ENCODE results near the gene NHLRC2. TPM values are rescaled to one million over a fixed set of nuclear protein-coding genes. Genes with fewer than 3 reads are reported as not detected.

NHLRC2 gene
- total RNA-seq, 6 experiments from 2014 or later = 24.0 to 27.4 (median 25.9) TPM

GRCh38 chr10:113895018-113895417 is 40.6 kb downstream of the NHLRC2 start:
- TF ChIP-seq, protein P1, sequence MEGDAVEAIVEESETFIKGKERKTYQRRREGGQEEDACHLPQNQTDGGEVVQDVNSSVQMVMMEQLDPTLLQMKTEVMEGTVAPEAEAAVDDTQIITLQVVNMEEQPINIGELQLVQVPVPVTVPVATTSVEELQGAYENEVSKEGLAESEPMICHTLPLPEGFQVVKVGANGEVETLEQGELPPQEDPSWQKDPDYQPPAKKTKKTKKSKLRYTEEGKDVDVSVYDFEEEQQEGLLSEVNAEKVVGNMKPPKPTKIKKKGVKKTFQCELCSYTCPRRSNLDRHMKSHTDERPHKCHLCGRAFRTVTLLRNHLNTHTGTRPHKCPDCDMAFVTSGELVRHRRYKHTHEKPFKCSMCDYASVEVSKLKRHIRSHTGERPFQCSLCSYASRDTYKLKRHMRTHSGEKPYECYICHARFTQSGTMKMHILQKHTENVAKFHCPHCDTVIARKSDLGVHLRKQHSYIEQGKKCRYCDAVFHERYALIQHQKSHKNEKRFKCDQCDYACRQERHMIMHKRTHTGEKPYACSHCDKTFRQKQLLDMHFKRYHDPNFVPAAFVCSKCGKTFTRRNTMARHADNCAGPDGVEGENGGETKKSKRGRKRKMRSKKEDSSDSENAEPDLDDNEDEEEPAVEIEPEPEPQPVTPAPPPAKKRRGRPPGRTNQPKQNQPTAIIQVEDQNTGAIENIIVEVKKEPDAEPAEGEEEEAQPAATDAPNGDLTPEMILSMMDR (IDR thresholded peaks at IDR 0.05) = no peak
- peak; percentile 77 for DNase-seq
- peak overlapping the region; percentile 32; the same call in 1 of the 2 replicates for H3K27ac Mint-ChIP-seq
- H3K4me3 Mint-ChIP-seq = peak overlapping the region; percentile 14; the same call in 1 of the 2 replicates
- H3K27me3 Mint-ChIP-seq (ENCODE audit: insufficient read depth) = peaks cover 2% of the 10 kb centered on the region; the same call in 1 of the 2 replicates
- peaks cover 60% of the 10 kb centered on the region for H3K4me1 Mint-ChIP-seq (ENCODE audit: low read depth)
- H3K9me3 Mint-ChIP-seq = no peaks in the 10 kb centered on the region
- peaks cover 21% of the 10 kb centered on the region for H3K36me3 Mint-ChIP-seq (ENCODE audit: low read depth)

GRCh38 chr10:113897693-113898618 is 43.5 kb downstream of the NHLRC2 start:
- TF ChIP-seq, protein P1 (IDR thresholded peaks at IDR 0.05) = no peak
- H3K36me3 Mint-ChIP-seq (ENCODE audit: low read depth) = peaks cover 22% of the 10 kb centered on the region
- H3K4me3 Mint-ChIP-seq = no peak overlapping the region; the same call in 1 of the 2 replicates
- no peaks in the 10 kb centered on the region; the same call in 1 of the 2 replicates for H3K27me3 Mint-ChIP-seq (ENCODE audit: insufficient read depth)
- H3K4me1 Mint-ChIP-seq (ENCODE audit: low read depth) = peaks cover 49% of the 10 kb centered on the region
- 0 out of 2 replicates have a peak overlapping the region, but pooled peaks have one; percentile 4 for H3K27ac Mint-ChIP-seq
- DNase-seq = peak; percentile 31
- H3K9me3 Mint-ChIP-seq = no peaks in the 10 kb centered on the region

DNA sequence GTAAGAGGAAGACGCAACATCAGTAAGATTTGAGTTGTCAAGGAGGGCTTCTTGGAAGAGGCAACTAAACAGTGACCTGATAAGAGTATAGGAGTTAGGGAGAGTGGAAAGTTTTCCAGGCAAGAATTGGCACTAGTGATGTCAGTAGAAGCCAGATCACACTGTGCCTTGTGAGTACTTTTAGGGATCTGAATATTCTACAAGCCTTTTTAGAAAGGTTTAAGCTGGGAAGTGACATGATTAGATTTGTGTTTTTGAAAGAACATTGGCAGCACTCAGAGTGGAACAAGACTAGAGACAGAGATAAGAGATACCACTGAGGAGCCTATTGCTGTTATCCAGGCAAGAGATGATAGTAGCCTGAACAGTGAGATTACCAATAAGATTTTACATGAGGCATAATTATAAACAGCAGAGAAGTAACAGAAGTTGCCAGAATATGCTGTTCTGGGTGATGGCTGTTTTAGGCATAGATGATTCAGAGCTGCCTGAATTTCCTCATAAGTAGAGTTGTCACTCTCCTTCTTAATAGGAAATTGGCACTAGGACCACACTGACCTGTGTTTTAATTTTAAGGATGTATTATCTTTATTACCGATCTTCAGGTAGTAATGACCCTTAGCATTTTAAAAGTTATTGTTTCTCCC is 45.6 kb downstream of the NHLRC2 start:
- no peaks in the 10 kb centered on the region for H3K9me3 Mint-ChIP-seq
- no peaks in the 10 kb centered on the region; the same call in 1 of the 2 replicates for H3K27me3 Mint-ChIP-seq (ENCODE audit: insufficient read depth)
- H3K36me3 Mint-ChIP-seq (ENCODE audit: low read depth) = peaks cover 37% of the 10 kb centered on the region
- DNase-seq = no peak
- H3K4me1 Mint-ChIP-seq (ENCODE audit: low read depth) = peaks cover 32% of the 10 kb centered on the region
- H3K4me3 Mint-ChIP-seq = no peak overlapping the region
- H3K27ac Mint-ChIP-seq = no peak overlapping the region
- TF ChIP-seq, protein P1 (IDR thresholded peaks at IDR 0.05) = no peak

GRCh38 chr10:113905756-113906155 is 51.3 kb downstream of the NHLRC2 start:
- TF ChIP-seq, protein P1 (IDR thresholded peaks at IDR 0.05) = no peak
- no peak overlapping the region for H3K27ac Mint-ChIP-seq
- H3K4me1 Mint-ChIP-seq (ENCODE audit: low read depth) = no peaks in the 10 kb centered on the region
- DNase-seq = no peak
- no peak overlapping the region for H3K4me3 Mint-ChIP-seq
- H3K9me3 Mint-ChIP-seq = no peaks in the 10 kb centered on the region
- peaks cover 3% of the 10 kb centered on the region for H3K27me3 Mint-ChIP-seq (ENCODE audit: insufficient read depth)
- peaks cover 31% of the 10 kb centered on the region for H3K36me3 Mint-ChIP-seq (ENCODE audit: low read depth)

DNA sequence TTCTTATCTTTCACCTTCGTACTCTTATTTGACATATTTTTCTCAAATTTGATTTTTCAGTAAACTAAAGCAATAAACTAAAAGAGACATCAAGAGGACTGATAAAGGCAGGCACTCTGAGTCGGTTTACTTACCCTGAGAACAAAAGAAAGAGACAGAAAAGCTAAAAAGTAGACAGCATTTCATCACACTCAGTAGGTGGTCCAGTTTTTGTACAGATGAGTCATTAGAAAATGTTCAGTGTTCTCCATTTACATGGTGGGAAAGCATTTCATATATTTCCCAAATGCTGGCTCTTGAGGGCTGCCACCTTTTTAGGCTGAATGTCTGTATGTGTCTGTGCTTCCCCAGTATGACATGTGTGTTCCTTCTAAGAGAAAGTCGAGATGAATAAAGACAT is 52.7 kb downstream of the NHLRC2 start:
- H3K4me3 Mint-ChIP-seq = no peak overlapping the region
- no peaks in the 10 kb centered on the region for H3K4me1 Mint-ChIP-seq (ENCODE audit: low read depth)
- peaks cover 23% of the 10 kb centered on the region for H3K36me3 Mint-ChIP-seq (ENCODE audit: low read depth)
- H3K27ac Mint-ChIP-seq = no peak overlapping the region
- TF ChIP-seq, protein P1 (IDR thresholded peaks at IDR 0.05) = no peak
- no peaks in the 10 kb centered on the region for H3K9me3 Mint-ChIP-seq
- peaks cover 3% of the 10 kb centered on the region for H3K27me3 Mint-ChIP-seq (ENCODE audit: insufficient read depth)
- DNase-seq = no peak
